Choroid plexus epithelial cell (primary cell): Measurements from ENCODE around the gene PAX6.

Source experiments
- DNase-seq: peaks from one replicate; pipeline ENCODE4 v3.0.0-alpha.2; 2010; ENCODE audit warnings: low read depth
- H3K4me3 ChIP-seq: 2 replicates; pipeline ENCODE4 v1.5.1; 2011; ENCODE audit warnings: low read depth, mild to moderate bottlenecking, control low read depth, low read length, moderate library complexity
- CTCF ChIP-seq: conservative IDR thresholded peaks from 2 replicates; pipeline ENCODE4 v1.5.1; 2011; ENCODE audit warnings: low read depth, mild to moderate bottlenecking, control low read depth, inconsistent platforms, low read length, moderate library complexity

PAX6 gene

GRCh38 chr11:31805037-31805628 lies 6.0 kb downstream of the PAX6 start:
- no peak for DNase-seq
- no peak for TF ChIP-seq CTCF
- H3K4me3 ChIP-seq, result no peak overlapping the region

GRCh38 chr11:31804312-31805036 lies 6.6 kb downstream of the PAX6 start:
- DNase-seq, result no peak

DNA sequence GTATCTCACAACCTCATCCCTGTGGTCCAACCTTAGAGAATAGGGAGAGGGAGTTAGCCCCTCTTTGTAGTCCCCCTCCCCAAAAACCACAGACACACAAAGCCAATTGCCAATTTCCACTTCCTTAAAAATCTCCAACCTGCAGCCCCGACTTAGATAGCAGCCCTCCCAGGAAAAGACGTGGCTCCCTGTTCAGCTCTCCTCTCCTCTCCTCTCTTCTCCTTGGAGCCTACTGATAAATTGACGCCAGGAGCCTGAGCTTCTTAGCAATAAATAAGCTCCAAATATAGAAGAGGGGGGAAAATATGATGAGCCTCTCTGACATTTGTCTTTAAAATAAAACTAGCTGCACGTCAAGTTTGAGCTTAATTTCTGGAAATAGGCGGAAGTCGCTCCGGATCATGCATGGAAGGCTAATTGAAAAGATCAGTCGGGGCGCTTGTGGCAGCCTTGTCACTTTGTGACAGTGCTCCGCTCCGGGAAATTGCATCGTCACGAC lies 7.3 kb downstream of the PAX6 start:
- TF ChIP-seq CTCF, result no peak
- H3K4me3 ChIP-seq, result no peak overlapping the region
- DNase-seq, result no peak

More at GRCh38 chr11:31804312-31805036, 6.6 kb downstream of the PAX6 start:
- H3K4me3 ChIP-seq, result no peak overlapping the region
- TF ChIP-seq CTCF, result no peak

DNA sequence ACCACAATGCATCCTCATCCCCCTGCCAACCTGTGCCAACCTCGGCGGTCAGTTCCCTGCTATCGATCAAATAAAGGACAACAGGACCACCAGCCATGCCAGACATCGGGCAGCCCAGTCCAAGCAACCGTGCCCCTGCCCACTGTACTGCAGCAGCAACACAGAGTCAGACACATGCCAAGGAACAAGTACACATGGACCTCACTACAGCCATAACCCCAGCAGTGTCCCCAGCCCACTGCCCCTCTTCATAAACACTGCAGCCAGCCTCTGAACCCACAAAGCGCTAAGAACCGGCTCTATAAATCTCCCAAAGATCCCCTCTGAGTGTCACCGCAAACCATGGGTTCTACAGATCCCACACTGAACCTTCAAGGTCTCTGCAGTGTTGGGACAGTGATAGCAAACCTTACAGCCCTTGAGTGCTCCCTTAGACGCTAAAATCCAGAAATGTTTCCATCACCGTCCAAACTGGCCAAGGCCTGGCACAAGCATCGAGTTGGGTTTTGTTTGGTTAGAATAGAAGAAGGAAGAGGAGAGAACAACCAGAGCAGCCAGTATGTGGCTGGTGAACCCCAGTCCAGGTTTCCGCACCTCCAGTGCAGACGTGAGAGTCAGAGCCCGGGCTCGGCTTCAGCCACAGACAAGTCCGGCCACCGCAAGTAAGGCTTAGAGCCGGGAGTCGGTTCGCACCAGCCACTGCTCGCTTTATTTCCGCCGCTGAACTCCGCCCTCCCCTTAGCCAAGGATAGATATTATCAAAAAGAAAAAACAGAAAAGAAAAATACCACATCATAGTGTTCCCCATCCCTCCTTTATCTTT lies 7.9 kb downstream of the PAX6 start:
- DNase-seq, result no peak
- no peak for TF ChIP-seq CTCF
- H3K4me3 ChIP-seq, result no peak overlapping the region

GRCh38 chr11:31802609-31802989 lies 8.5 kb downstream of the PAX6 start:
- TF ChIP-seq CTCF, result no peak
- no peak overlapping the region for H3K4me3 ChIP-seq
- DNase-seq, result no peak

DNA sequence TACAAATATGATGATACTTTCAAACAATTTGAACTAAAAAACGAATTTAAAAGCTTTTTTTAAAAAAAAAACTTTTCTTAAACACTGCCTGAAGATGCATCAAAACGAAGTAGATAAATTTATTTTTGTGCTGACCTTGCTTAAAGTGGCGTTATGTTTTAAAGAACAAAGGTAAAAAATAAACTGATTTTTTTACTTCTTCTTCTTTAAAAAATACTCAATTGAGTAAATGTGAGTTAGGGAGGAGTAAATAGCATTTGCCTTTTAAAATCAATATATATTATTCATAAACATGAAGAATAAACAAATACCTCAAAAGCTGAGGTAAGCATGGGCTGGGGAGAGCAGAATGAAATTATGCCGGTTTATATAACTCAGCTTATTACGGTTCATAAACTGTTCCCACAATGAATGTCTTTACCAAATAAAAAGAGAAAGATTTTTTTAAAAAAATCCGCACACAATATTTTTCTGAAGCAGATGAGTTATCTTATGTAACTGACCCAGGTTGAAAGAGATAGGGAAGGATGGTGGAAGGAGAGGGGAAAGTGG lies 9.0 kb downstream of the PAX6 start:
- DNase-seq, result no peak
- no peak for TF ChIP-seq CTCF
- H3K4me3 ChIP-seq, result no peak overlapping the region
